ENCODE results near the gene GNG10. TPM values are rescaled to one million over a fixed set of nuclear protein-coding genes. Genes with fewer than 3 reads are reported as not detected.

The GNG10 gene
- total RNA-seq, 1 donor from 2014 or later = 34.3 TPM

GRCh38 chr9:111712369-111712768, 51.0 kb downstream of the GNG10 start:
- intact Hi-C loops (cut with micrococcal nuclease) = no loop called here

- intact Hi-C loops (cut with micrococcal nuclease) = no loop called here
Measured at GRCh38 chr9:111715471-111715870, 54.1 kb downstream of the GNG10 start.

DNA sequence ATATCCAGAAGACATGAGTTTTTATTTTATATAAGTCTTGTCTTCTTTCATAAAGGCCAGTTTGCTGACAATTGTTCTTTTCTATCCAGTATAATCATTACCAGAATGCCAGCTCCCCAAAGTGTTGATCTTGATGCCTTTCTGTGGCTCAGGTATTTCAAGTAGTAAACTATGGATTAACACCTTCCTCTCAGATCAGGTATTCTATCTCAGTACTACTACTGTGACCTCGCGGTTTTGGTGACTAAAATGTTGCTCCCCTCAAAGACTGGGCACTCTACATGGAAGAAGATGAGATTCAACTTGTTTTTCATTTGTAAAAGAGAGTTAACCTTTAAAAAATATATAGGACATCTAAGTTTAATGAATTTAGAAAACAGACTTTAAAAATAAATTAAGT, 58.1 kb downstream of the GNG10 start:
- intact Hi-C loops (cut with micrococcal nuclease) = no loop called here

Other genes starting within 250 kb of the GNG10 start
- gene ECPAS, start 177.2 kb upstream of the GNG10 start, total RNA-seq = 81.2 and 83.5 TPM in 2 replicates
- 4.2 and 4.7 TPM in 2 replicates for gene ZNF483, start 136.4 kb upstream of the GNG10 start, total RNA-seq
- 0.81 and 1.1 TPM in 2 replicates for gene PTGR1, start 62.0 kb upstream of the GNG10 start, total RNA-seq
- 5.3 and 5.8 TPM in 2 replicates for gene DNAJC25, start 30.3 kb upstream of the GNG10 start, total RNA-seq
- gene SHOC1, start 133.3 kb downstream of the GNG10 start, total RNA-seq = not detected in 2 replicates
- 18.3 and 21.0 TPM in 2 replicates for gene UGCG, start 235.2 kb downstream of the GNG10 start, total RNA-seq